ENCODE results near the gene MARCHF4.

MARCHF4 gene

GRCh38 chr2:216346781-216347180 lies 25.5 kb downstream of the MARCHF4 start:
- no peak overlapping the region for H3K4me3 ChIP-seq
- no peaks in the 10 kb centered on the region for H4K20me1 ChIP-seq
- TF ChIP-seq Cebpa-rat (IDR thresholded peaks at IDR 0.05): no peak
- no peak overlapping the region for H3K27ac ChIP-seq
- H3K4me1 ChIP-seq: peaks cover 9 to 29% (median 14%) of the 10 kb centered on the region in 10 experiments; a peak in 19 of 20 replicates
- no peaks in the 10 kb centered on the region for H3K36me3 ChIP-seq
- H3K4me2 ChIP-seq: peak overlapping the region in 9 of 11 experiments; percentile 11 to 38 (median 19); a peak in 11 of 22 replicates
- no peak overlapping the region for H3K9ac ChIP-seq
- no peaks in the 10 kb centered on the region for H3K27me3 ChIP-seq
- no peaks in the 10 kb centered on the region for H3K9me3 ChIP-seq (replicated peaks in 1 of 11)

GRCh38 chr2:216345846-216346245 lies 26.4 kb downstream of the MARCHF4 start:
- H3K27ac ChIP-seq: no peak overlapping the region
- peaks cover 8 to 29% (median 16%) of the 10 kb centered on the region in 10 experiments for H3K4me1 ChIP-seq
- H3K4me3 ChIP-seq: no peak overlapping the region
- no peaks in the 10 kb centered on the region for H4K20me1 ChIP-seq
- H3K27me3 ChIP-seq: no peaks in the 10 kb centered on the region
- H3K36me3 ChIP-seq: no peaks in the 10 kb centered on the region
- H3K9me3 ChIP-seq (replicated peaks in 1 of 11): no peaks in the 10 kb centered on the region
- no peak for TF ChIP-seq Cebpa-rat (IDR thresholded peaks at IDR 0.05)
- no peak overlapping the region for H3K9ac ChIP-seq
- no peak overlapping the region for H3K4me2 ChIP-seq

GRCh38 chr2:216344950-216345300 lies 27.4 kb downstream of the MARCHF4 start:
- peaks cover 8 to 28% (median 16%) of the 10 kb centered on the region in 10 experiments for H3K4me1 ChIP-seq
- H4K20me1 ChIP-seq: no peaks in the 10 kb centered on the region
- H3K36me3 ChIP-seq: no peaks in the 10 kb centered on the region
- H3K9ac ChIP-seq: no peak overlapping the region
- no peaks in the 10 kb centered on the region for H3K27me3 ChIP-seq
- no peaks in the 10 kb centered on the region for H3K9me3 ChIP-seq (replicated peaks in 1 of 11)
- TF ChIP-seq Cebpa-rat (IDR thresholded peaks at IDR 0.05): no peak
- peak overlapping the region in 2 of 11 experiments; percentile 43 to 55; a peak in 4 of 22 replicates for H3K4me2 ChIP-seq
- no peak overlapping the region for H3K4me3 ChIP-seq
- no peak overlapping the region for H3K27ac ChIP-seq

GRCh38 chr2:216344206-216344949 lies 27.9 kb downstream of the MARCHF4 start:
- H3K27ac ChIP-seq: no peak overlapping the region
- H3K4me2 ChIP-seq: peak overlapping the region in 2 of 11 experiments; percentile 43 to 55; a peak in 4 of 22 replicates
- no peaks in the 10 kb centered on the region for H3K9me3 ChIP-seq (replicated peaks in 1 of 11)
- no peaks in the 10 kb centered on the region for H4K20me1 ChIP-seq
- no peak for TF ChIP-seq Cebpa-rat (IDR thresholded peaks at IDR 0.05)
- no peaks in the 10 kb centered on the region for H3K27me3 ChIP-seq
- H3K36me3 ChIP-seq: no peaks in the 10 kb centered on the region
- no peak overlapping the region for H3K4me3 ChIP-seq
- H3K9ac ChIP-seq: no peak overlapping the region
- H3K4me1 ChIP-seq: peaks cover 8 to 32% (median 16%) of the 10 kb centered on the region in 10 experiments

- Histone ChIP-seq H3K4me2 (no peak overlapping the region; a peak in 1 of 22 replicates), H3K4me3 (no peak overlapping the region), H3K36me3 (no peaks in the 10 kb centered on the region), H3K9me3 (replicated peaks in 1 of 11) (no peaks in the 10 kb centered on the region), H3K4me1 (peaks cover 8 to 32% (median 16%) of the 10 kb centered on the region in 10 experiments), H4K20me1 (no peaks in the 10 kb centered on the region), H3K27me3 (no peaks in the 10 kb centered on the region), H3K27ac (no peak overlapping the region), H3K9ac (no peak overlapping the region)
- no peak for TF ChIP-seq Cebpa-rat (IDR thresholded peaks at IDR 0.05)
Observed at GRCh38 chr2:216343221-216343980, 28.9 kb downstream of the MARCHF4 start.

GRCh38 chr2:216341121-216341520 lies 31.2 kb downstream of the MARCHF4 start:
- Histone ChIP-seq H3K9me3 (replicated peaks in 1 of 11) (no peaks in the 10 kb centered on the region), H3K4me1 (peaks cover 0 to 24% (median 7%) of the 10 kb centered on the region in 10 experiments; a peak in 12 of 20 replicates), H4K20me1 (no peaks in the 10 kb centered on the region), H3K4me3 (no peak overlapping the region), H3K9ac (no peak overlapping the region), H3K27ac (no peak overlapping the region), H3K36me3 (no peaks in the 10 kb centered on the region), H3K27me3 (no peaks in the 10 kb centered on the region), H3K4me2 (peak overlapping the region in 3 of 11 experiments; percentile 12 to 28 (median 26); a peak in 4 of 22 replicates)
- TF ChIP-seq Cebpa-rat (IDR thresholded peaks at IDR 0.05): no peak

GRCh38 chr2:216340280-216340631 lies 32.0 kb downstream of the MARCHF4 start:
- Histone ChIP-seq H3K27me3 (no peaks in the 10 kb centered on the region), H3K9me3 (replicated peaks in 1 of 11) (no peaks in the 10 kb centered on the region), H3K9ac (no peak overlapping the region), H3K4me1 (peaks cover 0 to 24% (median 7%) of the 10 kb centered on the region in 10 experiments; a peak in 12 of 20 replicates), H3K4me3 (no peak overlapping the region), H3K4me2 (peak overlapping the region in 4 of 11 experiments; percentile 15 to 35 (median 21); a peak in 4 of 22 replicates), H3K27ac (no peak overlapping the region), H3K36me3 (no peaks in the 10 kb centered on the region), H4K20me1 (no peaks in the 10 kb centered on the region)
- TF ChIP-seq Cebpa-rat (IDR thresholded peaks at IDR 0.05): no peak

- TF ChIP-seq Cebpa-rat (IDR thresholded peaks at IDR 0.05): no peak
- Histone ChIP-seq H3K9me3 (replicated peaks in 1 of 11) (no peaks in the 10 kb centered on the region), H3K9ac (no peak overlapping the region), H3K27me3 (no peaks in the 10 kb centered on the region), H3K4me1 (peaks cover 0 to 19% (median 7%) of the 10 kb centered on the region in 10 experiments; a peak in 12 of 20 replicates), H3K27ac (no peak overlapping the region), H3K36me3 (no peaks in the 10 kb centered on the region), H3K4me2 (peak overlapping the region in 4 of 11 experiments; percentile 15 to 35 (median 21); a peak in 4 of 22 replicates), H3K4me3 (no peak overlapping the region), H4K20me1 (no peaks in the 10 kb centered on the region)
Observed at GRCh38 chr2:216339456-216340279, 32.6 kb downstream of the MARCHF4 start.

GRCh38 chr2:216335252-216335651 lies 37.0 kb downstream of the MARCHF4 start:
- no peak for TF ChIP-seq Cebpa-rat (IDR thresholded peaks at IDR 0.05)
- Histone ChIP-seq H3K9ac (no peak overlapping the region), H3K4me1 (peaks cover 0 to 7% (median 0%) of the 10 kb centered on the region in 10 experiments; a peak in 5 of 20 replicates), H4K20me1 (no peaks in the 10 kb centered on the region), H3K36me3 (no peaks in the 10 kb centered on the region), H3K4me3 (no peak overlapping the region), H3K27ac (no peak overlapping the region), H3K27me3 (no peaks in the 10 kb centered on the region), H3K9me3 (replicated peaks in 1 of 11) (peaks cover 0 to 19% (median 10%) of the 10 kb centered on the region in 11 experiments; a peak in 8 of 22 replicates), H3K4me2 (no peak overlapping the region)
